Ishikawa (cell line): ENCODE results near the gene MEF2A.

ENCODE experiments used
- CEBPB ChIP-seq: IDR thresholded peaks from 2 replicates; pipeline ENCODE4 v1.6.1; 2012
- RAD21 ChIP-seq: IDR thresholded peaks from 2 replicates; pipeline ENCODE4 v1.6.1; 2012; ENCODE audit warnings: low read depth
- YY1 ChIP-seq: IDR thresholded peaks from 2 replicates; pipeline ENCODE4 v1.6.1; 2012; ENCODE audit warnings: low read depth
- ZBTB7A ChIP-seq: IDR thresholded peaks from 2 replicates; pipeline ENCODE4 v1.6.1; 2012; ENCODE audit warnings: low read depth
- TF ChIP-seq, protein P1 (sequence below): IDR thresholded peaks from 2 replicates; pipeline ENCODE4 v1.6.1; 2012; ENCODE audit warnings: low read depth, mild to moderate bottlenecking
- TF ChIP-seq, protein P2 (sequence below): IDR thresholded peaks from 2 replicates; pipeline ENCODE4 v1.6.1; 2012

DNA sequence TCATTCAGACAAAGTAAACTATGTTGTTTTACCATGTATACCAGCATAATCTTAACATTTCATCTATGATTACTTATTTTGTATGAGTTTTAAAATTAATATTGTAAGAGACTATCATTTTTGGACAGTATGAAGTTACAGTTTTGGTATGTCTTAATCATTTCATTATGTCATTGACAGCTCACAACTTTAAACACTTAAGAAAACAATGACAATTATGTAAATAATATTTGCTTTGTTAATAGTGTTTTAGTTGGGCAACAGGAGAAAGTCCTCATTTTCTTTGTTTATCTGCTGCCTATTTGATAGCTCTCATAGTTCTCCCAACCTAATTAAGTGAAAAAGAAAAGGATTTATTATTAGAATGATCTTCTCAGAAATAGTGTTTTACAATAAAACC, 80.2 kb downstream of the MEF2A start:
- no peak for TF ChIP-seq RAD21
- no peak for TF ChIP-seq YY1
- TF ChIP-seq, protein P1, sequence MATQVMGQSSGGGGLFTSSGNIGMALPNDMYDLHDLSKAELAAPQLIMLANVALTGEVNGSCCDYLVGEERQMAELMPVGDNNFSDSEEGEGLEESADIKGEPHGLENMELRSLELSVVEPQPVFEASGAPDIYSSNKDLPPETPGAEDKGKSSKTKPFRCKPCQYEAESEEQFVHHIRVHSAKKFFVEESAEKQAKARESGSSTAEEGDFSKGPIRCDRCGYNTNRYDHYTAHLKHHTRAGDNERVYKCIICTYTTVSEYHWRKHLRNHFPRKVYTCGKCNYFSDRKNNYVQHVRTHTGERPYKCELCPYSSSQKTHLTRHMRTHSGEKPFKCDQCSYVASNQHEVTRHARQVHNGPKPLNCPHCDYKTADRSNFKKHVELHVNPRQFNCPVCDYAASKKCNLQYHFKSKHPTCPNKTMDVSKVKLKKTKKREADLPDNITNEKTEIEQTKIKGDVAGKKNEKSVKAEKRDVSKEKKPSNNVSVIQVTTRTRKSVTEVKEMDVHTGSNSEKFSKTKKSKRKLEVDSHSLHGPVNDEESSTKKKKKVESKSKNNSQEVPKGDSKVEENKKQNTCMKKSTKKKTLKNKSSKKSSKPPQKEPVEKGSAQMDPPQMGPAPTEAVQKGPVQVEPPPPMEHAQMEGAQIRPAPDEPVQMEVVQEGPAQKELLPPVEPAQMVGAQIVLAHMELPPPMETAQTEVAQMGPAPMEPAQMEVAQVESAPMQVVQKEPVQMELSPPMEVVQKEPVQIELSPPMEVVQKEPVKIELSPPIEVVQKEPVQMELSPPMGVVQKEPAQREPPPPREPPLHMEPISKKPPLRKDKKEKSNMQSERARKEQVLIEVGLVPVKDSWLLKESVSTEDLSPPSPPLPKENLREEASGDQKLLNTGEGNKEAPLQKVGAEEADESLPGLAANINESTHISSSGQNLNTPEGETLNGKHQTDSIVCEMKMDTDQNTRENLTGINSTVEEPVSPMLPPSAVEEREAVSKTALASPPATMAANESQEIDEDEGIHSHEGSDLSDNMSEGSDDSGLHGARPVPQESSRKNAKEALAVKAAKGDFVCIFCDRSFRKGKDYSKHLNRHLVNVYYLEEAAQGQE = no peak
- no peak for TF ChIP-seq CEBPB
- TF ChIP-seq ZBTB7A = no peak
- TF ChIP-seq, protein P2, sequence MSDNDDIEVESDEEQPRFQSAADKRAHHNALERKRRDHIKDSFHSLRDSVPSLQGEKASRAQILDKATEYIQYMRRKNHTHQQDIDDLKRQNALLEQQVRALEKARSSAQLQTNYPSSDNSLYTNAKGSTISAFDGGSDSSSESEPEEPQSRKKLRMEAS = no peak
